Globus pallidus (tissue), 1 donor: ENCODE data around the gene AATF.
"Not testable (repeated sequence)": the region's sequence is repeated elsewhere in the genome, so short reads cannot be mapped to it uniquely, and the experiment has no call there.

Source experiments
- DNase-seq: peaks from one replicate; pipeline ENCODE4 v3.0.0-alpha.2; 2015; ENCODE audit warnings: low spot score

AATF gene

DNA sequence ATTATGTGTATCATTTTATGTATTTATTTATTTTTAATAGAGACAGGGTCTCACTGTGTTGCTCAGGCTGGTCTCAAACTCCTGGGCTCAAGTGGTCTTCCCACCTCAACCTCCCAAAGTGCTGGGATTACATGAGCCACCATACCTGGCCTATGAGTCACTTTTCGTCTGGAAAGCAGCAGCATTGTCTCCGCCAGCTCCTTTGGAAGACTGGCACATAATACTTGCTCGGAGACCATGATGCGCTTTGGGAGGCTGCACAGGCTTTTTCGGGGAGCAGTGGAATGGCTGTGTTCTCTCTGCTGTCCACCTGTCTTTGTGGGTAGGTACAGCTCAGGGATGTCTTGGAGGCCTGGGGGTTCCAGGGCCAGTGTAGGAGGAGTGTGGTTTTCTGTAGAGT is 102.2 kb downstream of the AATF start:
- DNase-seq: no peak

- no peak for DNase-seq
These were observed 102.6 kb downstream of the AATF start for GRCh38 chr17:37051381-37051780.

DNA sequence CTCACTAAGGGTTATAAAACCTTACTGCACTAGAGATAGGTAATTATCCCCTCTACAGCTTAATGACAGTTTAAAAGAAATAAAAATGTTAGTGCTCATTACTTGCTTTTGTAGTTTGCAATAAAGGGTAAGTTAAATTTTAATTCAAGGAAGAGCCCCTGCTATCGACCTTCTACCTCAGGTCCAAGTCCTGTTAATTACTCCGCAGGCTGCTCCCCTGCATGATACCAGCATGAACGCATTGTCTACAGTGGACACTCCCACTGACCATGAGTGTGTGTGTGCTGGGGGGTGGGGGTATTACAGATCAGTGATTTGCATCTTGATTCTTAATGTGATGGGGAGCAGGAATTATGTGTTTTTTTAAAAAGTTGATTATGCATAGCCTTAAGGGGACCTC is 103.1 kb downstream of the AATF start:
- DNase-seq: no peak

GRCh38 chr17:37052450-37052849 is 103.7 kb downstream of the AATF start:
- DNase-seq: no peak

GRCh38 chr17:37054894-37055293 is 106.1 kb downstream of the AATF start:
- no peak for DNase-seq

DNA sequence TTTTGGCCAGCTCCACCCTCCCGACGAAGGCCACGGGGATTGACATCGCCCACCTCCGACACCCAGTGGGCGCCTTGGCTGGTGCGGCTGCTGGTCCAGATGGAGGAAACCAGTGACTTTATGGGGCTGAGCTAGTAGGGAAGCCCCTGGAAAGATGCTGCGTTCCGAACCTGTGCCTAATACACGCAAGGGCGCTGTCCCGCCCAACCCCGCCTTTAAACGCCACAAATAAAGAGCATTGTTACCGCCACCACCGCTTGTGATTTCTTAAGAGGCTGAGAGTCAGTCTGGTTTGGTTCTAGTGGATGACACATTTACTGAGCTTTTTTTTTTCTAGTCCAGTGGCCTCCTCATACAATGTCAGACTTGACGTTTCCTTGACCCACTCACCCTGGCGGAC is 107.9 kb downstream of the AATF start:
- DNase-seq: no peak

GRCh38 chr17:37059493-37059892 is 110.7 kb downstream of the AATF start:
- no peak for DNase-seq

GRCh38 chr17:37060094-37060493 is 111.3 kb downstream of the AATF start:
- DNase-seq: no peak

DNA sequence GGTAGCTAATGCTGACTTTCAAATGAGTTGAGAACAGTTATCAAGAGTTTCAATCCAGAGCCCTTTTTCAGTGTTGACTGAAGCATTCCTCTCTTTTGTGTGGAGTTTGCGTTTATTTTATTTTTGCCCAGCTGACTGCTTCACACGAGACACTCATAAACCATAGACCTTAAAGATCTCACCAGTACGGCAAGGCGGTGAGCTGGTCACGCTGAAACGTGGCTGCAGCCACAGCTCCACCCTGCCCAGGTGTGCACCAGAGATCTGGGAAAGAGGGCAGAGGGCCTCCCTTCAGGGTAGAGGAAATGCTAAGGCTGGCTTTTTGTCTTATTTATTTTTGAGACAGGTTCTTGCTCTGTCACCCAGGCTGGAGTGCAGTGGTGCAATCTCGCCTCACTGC is 112.2 kb downstream of the AATF start:
- no peak for DNase-seq

GRCh38 chr17:37062021-37062420 is 113.3 kb downstream of the AATF start:
- no peak for DNase-seq

- DNase-seq: no peak
These were observed 115.5 kb downstream of the AATF start for GRCh38 chr17:37064206-37064605.

DNA sequence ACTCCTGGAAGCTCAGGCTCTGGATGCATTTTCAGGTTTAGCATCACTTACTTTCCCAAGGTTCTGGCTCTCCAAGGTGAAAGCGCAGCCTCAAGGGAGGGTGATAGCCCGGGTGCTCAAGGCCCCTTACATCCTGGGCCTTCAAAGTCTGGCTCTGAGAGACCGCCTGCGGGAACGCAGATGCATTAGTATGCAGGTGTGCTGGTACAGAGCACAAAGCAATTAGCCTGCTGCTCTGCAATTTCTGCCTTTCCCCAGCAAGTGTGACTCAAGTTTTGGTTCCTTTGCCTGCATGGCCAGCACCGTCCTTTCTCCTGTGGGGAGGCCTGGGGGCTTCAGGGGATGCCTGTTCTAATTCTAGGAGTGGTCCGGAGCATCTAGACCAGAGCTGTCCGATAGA is 116.2 kb downstream of the AATF start:
- no peak for DNase-seq

DNA sequence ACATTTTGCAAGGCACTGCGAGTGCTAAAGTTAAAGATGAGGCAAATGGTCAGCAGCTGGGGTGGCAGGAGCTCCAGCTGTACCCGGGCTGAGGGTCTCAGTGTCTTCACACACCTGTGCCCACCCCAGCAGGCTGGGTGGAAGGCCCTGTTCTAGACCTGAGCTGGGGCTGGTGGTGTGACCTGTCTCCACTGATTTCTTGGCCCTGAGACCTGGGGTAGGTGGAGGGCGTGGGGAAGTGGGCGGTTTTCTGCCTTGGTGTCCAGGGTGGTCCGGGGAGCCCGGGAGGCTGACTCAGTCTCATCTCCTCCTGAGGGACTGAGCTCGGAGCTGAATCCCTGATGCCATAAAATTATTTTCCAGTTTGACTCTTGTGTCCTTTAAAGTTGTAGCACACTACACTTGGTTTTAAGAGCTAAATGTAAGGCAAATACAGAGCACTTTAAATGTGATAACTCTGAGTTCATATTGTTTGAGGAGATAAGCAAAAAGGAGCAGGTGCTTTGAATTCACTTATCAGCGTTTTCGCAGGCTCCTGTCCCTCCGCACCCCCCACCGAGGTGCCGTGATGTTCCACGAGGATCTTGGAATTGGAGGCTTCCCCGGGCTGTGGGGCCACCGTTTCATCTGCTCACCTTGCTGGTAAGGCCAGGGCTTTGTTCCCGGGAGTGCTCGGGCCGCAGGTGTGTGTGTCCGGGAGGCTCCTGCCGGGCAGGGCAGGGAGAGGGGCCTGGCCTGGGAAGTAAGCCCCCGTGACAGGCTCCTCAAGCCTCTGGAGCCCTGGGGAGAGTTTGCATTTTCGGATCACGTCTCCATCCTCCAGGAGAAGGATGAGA is 117.0 kb downstream of the AATF start:
- no peak for DNase-seq

- no peak for DNase-seq
These were observed 117.8 kb downstream of the AATF start for GRCh38 chr17:37066322-37067255.

DNA sequence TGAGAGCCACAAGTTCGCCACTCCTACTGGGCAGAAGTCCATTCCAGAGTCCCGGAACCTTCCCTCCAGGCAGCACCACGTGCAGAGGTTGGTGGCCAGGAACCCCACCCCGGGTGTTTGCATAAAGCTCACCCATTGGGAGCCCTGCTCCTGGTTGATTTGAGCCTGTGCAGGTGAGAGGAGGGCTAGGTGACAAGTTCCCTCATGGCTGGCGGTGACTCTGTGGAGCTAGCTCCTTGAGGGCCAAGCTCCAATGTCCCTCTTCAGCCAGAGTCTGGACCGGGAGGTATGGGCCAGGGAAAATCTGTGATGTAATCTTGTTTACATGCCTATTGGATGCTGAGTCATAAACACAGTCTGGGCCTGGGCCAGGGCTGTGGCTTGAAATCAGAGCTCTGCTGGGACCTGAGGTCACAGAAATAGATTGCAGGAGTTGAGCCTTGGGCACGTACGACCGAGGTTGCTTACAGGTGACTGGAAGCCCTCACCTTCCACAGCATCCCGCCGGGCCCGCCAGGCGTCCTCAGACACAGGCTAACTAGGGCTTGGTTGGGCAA is 118.9 kb downstream of the AATF start:
- no peak for DNase-seq

- no peak for DNase-seq
These were observed 119.5 kb downstream of the AATF start for GRCh38 chr17:37068266-37068665.

GRCh38 chr17:37069087-37069486 is 120.3 kb downstream of the AATF start:
- no peak for DNase-seq

GRCh38 chr17:37073464-37073863 is 124.7 kb downstream of the AATF start:
- not testable (repeated sequence) for DNase-seq

GRCh38 chr17:37079065-37079708 is 130.4 kb downstream of the AATF start:
- DNase-seq: no peak

DNA sequence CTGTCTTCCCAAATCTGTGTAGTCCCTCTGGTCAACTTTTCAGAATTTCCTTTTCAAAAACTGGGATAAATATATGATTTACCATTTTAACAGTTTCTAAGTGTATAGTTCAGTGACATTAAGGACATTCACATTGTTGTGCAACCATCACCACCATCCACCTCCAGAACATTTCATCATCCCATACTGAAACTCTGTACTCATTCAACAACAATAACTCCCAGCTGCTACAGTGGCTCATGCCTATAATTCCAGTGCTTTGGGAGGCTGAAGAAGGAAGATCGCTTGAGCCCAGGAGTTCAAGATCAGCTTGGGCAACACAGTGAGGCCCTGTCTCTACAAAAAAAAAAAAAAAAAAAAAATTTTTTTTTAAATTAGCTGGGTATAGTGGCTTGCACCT is 131.0 kb downstream of the AATF start:
- DNase-seq: no peak

DNA sequence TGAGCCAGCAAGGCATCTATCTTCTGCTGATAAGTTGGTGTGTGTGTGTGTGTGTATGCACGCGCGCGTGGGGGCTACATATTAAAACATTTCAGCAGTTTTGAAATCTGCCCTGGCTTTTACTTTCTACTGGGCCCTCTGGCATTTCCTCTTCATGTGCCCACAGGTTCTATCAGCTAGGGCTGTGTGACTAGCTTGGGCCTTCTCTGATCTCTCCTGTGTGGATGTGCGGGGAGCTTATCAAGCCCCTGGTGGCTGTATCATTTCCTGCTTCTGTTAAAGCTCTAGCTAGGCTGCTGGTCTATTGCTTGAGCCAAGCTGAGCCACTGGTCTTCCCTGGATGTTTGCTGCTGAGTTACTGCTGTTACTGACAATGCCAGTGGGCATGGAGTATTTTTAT is 132.5 kb downstream of the AATF start:
- DNase-seq: no peak

DNA sequence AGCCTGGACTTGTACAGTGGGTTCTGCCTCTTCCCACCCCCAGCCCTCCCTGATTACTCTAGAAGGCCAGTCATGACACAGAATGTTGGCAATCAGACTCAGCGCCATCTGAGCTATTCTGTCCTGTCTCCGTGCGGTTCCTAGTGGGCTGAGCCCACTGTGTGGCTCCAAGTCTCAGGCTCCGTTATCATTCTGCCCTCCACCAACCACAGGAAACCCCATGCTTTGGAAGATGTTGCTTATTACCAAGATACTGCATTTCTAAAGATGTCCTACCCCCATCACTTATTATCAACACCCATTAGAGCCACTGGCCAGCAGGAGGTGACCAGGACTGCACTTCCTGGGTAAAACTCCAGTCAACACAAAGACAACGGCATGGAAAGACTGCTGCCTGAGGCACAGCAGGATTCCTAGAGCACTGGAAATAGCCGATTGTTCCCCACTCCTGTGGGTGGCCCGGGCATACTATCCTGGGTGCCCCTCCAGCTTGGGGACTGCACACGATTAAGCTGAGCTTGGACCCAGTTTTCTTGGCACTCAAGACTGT is 133.6 kb downstream of the AATF start:
- DNase-seq: no peak
